ENCODE measurements around the gene KCNH1.

DNA sequence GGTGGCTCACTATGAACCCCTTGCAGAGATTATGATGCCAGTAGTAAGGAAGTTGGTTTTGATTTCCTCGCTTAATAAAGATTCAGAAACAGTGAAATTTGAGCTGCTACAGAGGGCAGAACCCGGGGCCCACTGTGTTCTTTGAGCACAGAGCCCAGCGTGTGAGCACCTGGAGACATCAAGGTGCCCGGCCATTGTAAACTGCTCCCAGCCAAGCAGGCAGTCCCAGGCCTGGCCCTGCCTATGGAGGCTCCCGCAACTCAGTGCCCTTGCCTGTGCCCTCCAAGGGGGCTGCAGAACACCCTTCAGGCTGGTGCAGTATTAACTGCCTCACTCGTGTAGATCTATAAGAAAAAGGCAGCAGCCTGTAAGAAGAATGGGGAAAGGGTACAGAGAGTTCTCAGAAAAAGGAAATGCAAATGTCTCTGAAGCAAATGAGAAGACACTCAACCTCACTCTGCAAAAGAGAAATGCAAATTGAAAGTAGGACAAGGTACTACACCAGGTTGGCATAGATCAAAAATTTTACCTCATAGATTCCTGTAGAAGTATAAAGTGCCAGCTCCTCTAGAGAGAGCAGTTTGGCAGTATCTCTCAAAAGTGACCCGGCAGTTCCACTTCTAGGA lies 481.5 kb downstream of the KCNH1 start:
- TF ChIP-seq, protein P1, sequence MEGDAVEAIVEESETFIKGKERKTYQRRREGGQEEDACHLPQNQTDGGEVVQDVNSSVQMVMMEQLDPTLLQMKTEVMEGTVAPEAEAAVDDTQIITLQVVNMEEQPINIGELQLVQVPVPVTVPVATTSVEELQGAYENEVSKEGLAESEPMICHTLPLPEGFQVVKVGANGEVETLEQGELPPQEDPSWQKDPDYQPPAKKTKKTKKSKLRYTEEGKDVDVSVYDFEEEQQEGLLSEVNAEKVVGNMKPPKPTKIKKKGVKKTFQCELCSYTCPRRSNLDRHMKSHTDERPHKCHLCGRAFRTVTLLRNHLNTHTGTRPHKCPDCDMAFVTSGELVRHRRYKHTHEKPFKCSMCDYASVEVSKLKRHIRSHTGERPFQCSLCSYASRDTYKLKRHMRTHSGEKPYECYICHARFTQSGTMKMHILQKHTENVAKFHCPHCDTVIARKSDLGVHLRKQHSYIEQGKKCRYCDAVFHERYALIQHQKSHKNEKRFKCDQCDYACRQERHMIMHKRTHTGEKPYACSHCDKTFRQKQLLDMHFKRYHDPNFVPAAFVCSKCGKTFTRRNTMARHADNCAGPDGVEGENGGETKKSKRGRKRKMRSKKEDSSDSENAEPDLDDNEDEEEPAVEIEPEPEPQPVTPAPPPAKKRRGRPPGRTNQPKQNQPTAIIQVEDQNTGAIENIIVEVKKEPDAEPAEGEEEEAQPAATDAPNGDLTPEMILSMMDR (IDR thresholded peaks at IDR 0.05; ENCODE audit: poor library complexity), result no peak
- TF ChIP-seq EZH2 (IDR thresholded peaks at IDR 0.05; ENCODE audit: borderline replicate concordance), result no peak
- no peak for TF ChIP-seq EZH2phosphoT487 (IDR thresholded peaks at IDR 0.05; ENCODE audit: low read depth, severe bottlenecking, unreplicated experiment)
